GM12801 (cell line): ENCODE measurements around the gene AADACL3.

Source experiments
- TF ChIP-seq, protein P1 (sequence below): IDR thresholded peaks from one replicate; pipeline ENCODE4 v1.5.1; 2011; ENCODE audit warnings: control low read depth; ENCODE audit not compliant: insufficient read length; ENCODE audit errors: extremely low read depth

The AADACL3 gene

DNA sequence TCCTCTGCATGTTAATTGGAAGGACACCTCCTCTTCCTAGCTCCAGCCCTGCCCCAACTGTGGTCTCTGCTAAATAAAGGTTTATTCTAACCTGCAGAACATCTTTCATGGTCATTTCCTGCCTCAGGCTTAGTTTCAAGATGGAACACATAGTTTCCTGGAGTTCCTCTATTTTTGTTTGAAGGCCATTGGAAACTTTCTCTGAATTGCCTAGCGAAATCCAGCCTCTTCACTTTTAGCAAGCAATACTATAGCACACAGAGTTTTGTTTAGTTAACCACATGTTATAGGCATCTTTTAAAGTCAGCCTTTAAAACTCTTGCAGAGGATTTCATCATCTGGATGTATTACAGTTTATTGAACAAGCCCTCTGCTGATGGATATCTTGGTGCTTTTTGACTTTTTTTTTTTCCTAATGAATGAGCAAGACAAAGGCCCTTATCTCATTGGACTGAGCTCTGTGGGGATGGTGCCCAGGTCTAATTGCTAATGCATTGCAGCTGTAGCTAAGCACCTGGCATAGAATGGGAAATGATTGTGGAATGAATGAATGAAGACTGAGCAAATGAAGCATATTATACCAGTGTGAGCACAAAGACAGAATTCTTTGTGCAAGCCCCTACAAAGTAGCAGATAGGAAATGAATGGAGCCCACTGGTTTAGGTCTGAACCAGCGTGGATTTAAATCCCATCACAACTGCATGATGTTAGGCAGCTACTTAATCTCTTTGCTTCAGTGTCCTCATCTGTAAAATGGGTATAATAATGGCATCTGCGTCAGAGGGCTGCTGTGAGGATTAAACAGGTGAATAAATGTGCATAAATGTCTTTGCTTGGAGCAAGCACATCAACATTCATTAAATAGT, 29.4 kb downstream of the AADACL3 start:
- TF ChIP-seq, protein P1, sequence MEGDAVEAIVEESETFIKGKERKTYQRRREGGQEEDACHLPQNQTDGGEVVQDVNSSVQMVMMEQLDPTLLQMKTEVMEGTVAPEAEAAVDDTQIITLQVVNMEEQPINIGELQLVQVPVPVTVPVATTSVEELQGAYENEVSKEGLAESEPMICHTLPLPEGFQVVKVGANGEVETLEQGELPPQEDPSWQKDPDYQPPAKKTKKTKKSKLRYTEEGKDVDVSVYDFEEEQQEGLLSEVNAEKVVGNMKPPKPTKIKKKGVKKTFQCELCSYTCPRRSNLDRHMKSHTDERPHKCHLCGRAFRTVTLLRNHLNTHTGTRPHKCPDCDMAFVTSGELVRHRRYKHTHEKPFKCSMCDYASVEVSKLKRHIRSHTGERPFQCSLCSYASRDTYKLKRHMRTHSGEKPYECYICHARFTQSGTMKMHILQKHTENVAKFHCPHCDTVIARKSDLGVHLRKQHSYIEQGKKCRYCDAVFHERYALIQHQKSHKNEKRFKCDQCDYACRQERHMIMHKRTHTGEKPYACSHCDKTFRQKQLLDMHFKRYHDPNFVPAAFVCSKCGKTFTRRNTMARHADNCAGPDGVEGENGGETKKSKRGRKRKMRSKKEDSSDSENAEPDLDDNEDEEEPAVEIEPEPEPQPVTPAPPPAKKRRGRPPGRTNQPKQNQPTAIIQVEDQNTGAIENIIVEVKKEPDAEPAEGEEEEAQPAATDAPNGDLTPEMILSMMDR = no peak

DNA sequence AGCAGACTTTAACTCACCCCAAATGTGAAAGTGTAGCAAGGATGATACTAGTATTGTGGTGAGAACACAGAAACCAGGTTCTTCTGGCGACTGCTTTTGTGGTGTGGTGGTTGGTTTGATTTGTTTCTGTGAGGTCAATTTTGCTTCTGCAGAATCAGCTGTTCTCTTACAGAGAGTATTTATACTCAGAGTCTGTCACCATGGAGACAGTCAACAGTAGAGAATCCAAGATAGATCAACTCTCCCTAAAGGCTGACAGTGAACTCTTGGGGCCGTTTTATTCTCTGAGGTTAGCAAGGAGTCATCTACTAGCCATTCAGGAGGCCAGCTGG, 30.0 kb downstream of the AADACL3 start, which contains the start of gene CFAP107:
Gene CFAP107 (plus strand): TSS at position 209 of the 332 bp plus-strand sequence. CDS start 231 bp downstream, outside the sequence.
- TF ChIP-seq, protein P1 = no peak

DNA sequence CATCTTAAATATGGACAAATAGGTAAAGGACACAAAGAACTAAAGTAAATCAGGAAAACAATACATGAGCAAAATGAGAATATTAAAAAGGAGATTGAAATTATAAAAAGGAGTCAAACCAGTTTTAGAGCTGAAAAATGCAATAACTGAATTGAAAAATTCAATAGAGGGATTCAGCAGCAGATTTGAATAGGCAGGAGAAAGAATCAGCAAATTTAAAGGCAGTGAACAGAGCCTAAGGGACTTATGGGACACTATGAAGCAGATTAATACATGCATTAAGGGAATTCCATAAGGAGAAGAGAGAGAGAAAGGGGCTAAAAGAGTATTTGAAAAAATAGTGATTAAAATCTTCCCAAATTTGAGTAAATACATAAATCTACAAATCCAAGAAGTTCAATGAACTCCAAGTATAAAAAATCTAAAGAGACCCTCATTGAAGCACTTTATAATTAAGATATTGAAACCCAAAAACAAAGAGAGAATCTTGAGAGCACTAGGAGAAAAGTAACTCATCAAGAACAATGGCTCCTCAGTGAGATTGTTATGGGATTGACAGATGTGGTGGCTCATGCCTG, 33.0 kb downstream of the AADACL3 start:
- TF ChIP-seq, protein P1 = no peak

DNA sequence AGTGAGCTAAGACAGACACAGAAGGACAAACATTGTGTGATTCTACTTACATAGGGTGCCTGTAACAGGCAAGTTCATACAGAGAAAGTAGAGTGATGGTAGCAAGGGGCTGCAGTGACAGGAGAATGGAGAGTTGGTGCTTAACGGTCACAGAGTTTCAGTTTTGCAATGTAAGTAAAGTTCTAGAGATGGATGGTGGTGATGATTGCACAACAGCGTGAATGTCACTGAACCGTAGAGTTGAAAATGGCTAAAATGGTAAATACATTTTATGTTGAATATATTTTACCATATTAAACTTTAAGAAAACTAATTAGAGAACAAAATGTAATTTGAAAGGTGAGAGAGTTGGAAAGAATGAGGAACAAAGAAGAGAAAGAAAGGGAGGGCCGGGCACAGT, 38.8 kb downstream of the AADACL3 start:
- TF ChIP-seq, protein P1 = no peak

DNA sequence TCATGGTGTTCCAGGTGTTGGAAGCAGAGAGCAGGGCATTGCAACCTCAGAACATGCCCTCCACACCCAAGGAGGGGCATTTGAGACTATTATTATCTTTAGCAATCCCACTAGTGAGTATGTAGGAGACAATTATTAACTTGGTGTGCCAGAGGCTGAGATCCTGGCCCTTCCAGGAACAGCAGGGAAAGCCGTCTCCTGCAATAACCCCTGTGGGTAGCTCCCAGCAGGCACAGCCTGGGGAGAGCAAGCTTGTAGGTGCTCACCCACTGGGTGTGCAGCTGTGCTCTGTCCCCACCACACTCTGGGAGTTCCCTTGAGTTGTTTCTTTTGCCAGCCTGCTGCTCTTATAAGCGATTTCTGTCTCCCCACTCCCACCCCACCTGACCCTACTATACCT, 40.4 kb downstream of the AADACL3 start:
- TF ChIP-seq, protein P1 = no peak

DNA sequence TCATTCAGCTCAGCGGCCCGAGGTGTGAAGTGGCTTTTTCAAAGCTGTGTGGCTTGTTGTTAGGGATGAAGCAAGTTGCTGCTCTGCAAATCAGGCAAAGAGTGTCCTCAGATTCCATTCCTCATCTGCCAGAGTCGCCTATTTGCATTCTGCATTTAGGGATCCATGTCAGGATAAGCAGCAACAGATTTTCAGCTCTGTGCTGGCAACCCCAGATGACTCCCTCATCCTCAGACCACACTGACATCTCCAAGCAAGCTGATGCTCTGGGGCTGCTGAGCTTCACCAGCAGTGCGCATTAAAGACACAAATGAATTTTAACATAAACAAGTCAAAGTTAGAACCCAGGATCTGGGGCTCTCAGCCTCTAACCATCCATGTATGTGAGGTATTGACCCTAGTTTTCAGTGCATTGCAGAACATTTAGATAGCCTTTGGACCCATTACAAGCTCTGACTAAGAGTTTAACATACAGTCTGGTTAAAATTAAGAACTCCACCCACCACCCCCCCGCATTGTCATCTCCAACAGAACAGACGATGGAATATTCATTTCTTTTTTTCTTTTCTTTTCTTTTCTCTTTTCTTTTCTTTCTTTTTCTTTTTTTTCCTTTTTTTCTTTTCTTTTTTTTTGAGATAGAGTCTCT, 41.0 kb downstream of the AADACL3 start:
- TF ChIP-seq, protein P1 = no peak

DNA sequence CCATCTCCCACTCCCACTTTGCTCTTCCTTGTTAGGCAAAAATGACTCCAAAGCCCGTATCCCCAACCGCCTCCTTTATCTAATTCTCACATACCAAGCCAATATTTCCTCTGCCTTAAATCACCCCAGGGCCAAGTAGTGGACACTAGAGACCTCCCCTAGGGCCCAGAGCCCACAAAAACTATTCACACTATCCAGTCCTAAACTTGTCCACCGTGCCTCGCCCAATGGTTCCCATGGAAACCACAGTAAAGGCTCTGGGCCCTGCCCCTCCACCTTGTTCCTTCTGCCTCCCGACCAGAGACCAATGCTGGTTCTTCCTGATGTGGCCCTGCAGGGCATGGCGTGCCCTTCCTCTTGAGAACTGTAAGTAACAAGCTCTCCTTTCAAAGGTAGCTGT, 41.9 kb downstream of the AADACL3 start:
- TF ChIP-seq, protein P1 = no peak
